Activated CD4-positive, alpha-beta T cell treated with anti-CD3 and anti-CD28 coated beads for 36 hours (primary cell): ENCODE data around the gene RHOV. TPM values are rescaled to one million over a fixed set of nuclear protein-coding genes. Genes with fewer than 3 reads are reported as not detected.

ENCODE experiments used
- ATAC-seq: fragments of 200-7000 bp; cut with Tn5 transposase; one replicate; pipeline ENCODE4 v1.10.0; 2021; ENCODE audit warnings: mild to moderate bottlenecking, moderate library complexity
- CTCF ChIA-PET: fragments of 350-600 bp; sonication (Branson Sonifier 250); formaldehyde crosslinking; loops from one replicate; lab custom pipeline; 2021; ENCODE audit warnings: antibody characterized with exemption; lab: Charles Lee
- POLR2A ChIA-PET: fragments of 350-600 bp; sonication (Branson Sonifier 250); formaldehyde crosslinking; loops from one replicate; lab custom pipeline; 2021; ENCODE audit warnings: antibody characterized with exemption, inconsistent platforms; lab: Charles Lee
- DNase-seq: peaks from one replicate; pipeline ENCODE4 v3.0.0-alpha.2; 2020
- H3K27ac Mint-ChIP-seq: one replicate; pipeline ENCODE4 v1.8.0; 2021; ENCODE audit warnings: mixed read lengths
- H3K27me3 Mint-ChIP-seq: one replicate; pipeline ENCODE4 v1.8.0; 2021; ENCODE audit warnings: mixed read lengths
- H3K36me3 Mint-ChIP-seq: one replicate; pipeline ENCODE4 v1.8.0; 2021; ENCODE audit warnings: low read depth, mixed read lengths
- H3K4me1 Mint-ChIP-seq: one replicate; pipeline ENCODE4 v1.8.0; 2021; ENCODE audit warnings: mixed read lengths
- H3K4me3 Mint-ChIP-seq: one replicate; pipeline ENCODE4 v1.8.0; 2021; ENCODE audit warnings: mild to moderate bottlenecking, moderate library complexity, mixed read lengths
- H3K9me3 Mint-ChIP-seq: one replicate; pipeline ENCODE4 v1.8.0; 2021; ENCODE audit warnings: low read depth, mixed read lengths
- intact Hi-C, 2 experiments: fragments of 100-400 bp; cut with DNase I in 1 of 2; cut with micrococcal nuclease in 1 of 2; formaldehyde crosslinking; loops; one replicate each; pipeline versions ENCODE4 v1.14.2 to v1.15.1; 2022 to 2024; cut with DNase I, micrococcal nuclease
- total RNA-seq, 2 experiments: library from RNA; stranded (reverse); gene quantifications; one replicate each; pipeline ENCODE4 v1.2.3, GENCODE V29; 2021

The RHOV gene
- total RNA-seq = under 1 TPM; 0.25 to 0.41 TPM

- no peak within 1 kb of the TSS for H3K27ac Mint-ChIP-seq
- peaks cover 3% of the 10 kb centered on the region for H3K27me3 Mint-ChIP-seq
- DNase-seq (peak; percentile 74), ATAC-seq (peak; percentile 80)
- no peaks in the 10 kb centered on the region for H3K36me3 Mint-ChIP-seq
- intact Hi-C loops = loop anchor here in 1 of 2 experiments (1.0 kb wide), 1 partner anchor 20 kb away; the partner anchor contains the start of gene VPS18
- H3K4me1 Mint-ChIP-seq = peaks cover 26% of the 10 kb centered on the region
- CTCF ChIA-PET = interaction anchor here (0.5 to 4.0 kb wide), 11 partner anchors 18 to 357 kb away, joined by 3 to 36 read pairs (median 3); partner anchors contain the start of genes CHP1, EXD1, SPINT1 and VPS18
- peak within 1 kb of the TSS; percentile 70 for H3K4me3 Mint-ChIP-seq
- POLR2A ChIA-PET = interaction anchor here (1.2 kb wide), 1 partner anchor 15 kb away, joined by 5 read pairs; no protein-coding TSS in a partner anchor
- H3K9me3 Mint-ChIP-seq = no peaks in the 10 kb centered on the region
Observed at GRCh38 chr15:40873694-40874561, at the start of gene RHOV. Gene RHOV, minus strand, starts transcription at chr15:40874234. Its CDS starts 95 bp downstream, at chr15:40874139.

GRCh38 chr15:40923551-40923950 is 49.5 kb upstream of the RHOV start:
- H3K27me3 Mint-ChIP-seq = peaks cover 21% of the 10 kb centered on the region

GRCh38 chr15:40922608-40923005 is 48.6 kb upstream of the RHOV start:
- no peak for ATAC-seq
- Mint-ChIP-seq H3K4me3 (no peak overlapping the region), H3K36me3 (no peaks in the 10 kb centered on the region), H3K27ac (no peak overlapping the region), H3K4me1 (peaks cover 10% of the 10 kb centered on the region), H3K27me3 (peaks cover 20% of the 10 kb centered on the region), H3K9me3 (no peaks in the 10 kb centered on the region)
- ChIA-PET CTCF (no interaction called here), POLR2A (no interaction called here)
- DNase-seq = no peak
- intact Hi-C loops = no loop called here

More at GRCh38 chr15:40923551-40923950, 49.5 kb upstream of the RHOV start:
- Mint-ChIP-seq H3K36me3 (no peaks in the 10 kb centered on the region), H3K27ac (no peak overlapping the region), H3K4me3 (no peak overlapping the region), H3K4me1 (peaks cover 11% of the 10 kb centered on the region), H3K9me3 (no peaks in the 10 kb centered on the region)
- intact Hi-C loops = no loop called here
- no peak for ATAC-seq
- CTCF ChIA-PET = interaction anchor here (0.6 to 10.5 kb wide), 5 partner anchors 15 to 110 kb away, joined by 3 to 98 read pairs (median 4); partner anchors contain the start of gene CHAC1
- DNase-seq = no peak
- POLR2A ChIA-PET = no interaction called here

- ATAC-seq = no peak
- no peak overlapping the region for H3K4me3 Mint-ChIP-seq
Observed at GRCh38 chr15:40921949-40922607, 48.0 kb upstream of the RHOV start.

GRCh38 chr15:40918799-40919392 is 44.9 kb upstream of the RHOV start:
- no peaks in the 10 kb centered on the region for H3K4me1 Mint-ChIP-seq
- no peaks in the 10 kb centered on the region for H3K27me3 Mint-ChIP-seq
- H3K4me3 Mint-ChIP-seq = no peak overlapping the region
- ATAC-seq (no peak), DNase-seq (no peak)
- H3K36me3 Mint-ChIP-seq = no peaks in the 10 kb centered on the region
- POLR2A ChIA-PET = no interaction called here
- CTCF ChIA-PET = interaction anchor here (0.9 to 1.1 kb wide), 3 partner anchors 14 to 187 kb away, joined by 3 to 4 read pairs (median 3); no protein-coding TSS in a partner anchor
- intact Hi-C loops = no loop called here
- H3K9me3 Mint-ChIP-seq = no peaks in the 10 kb centered on the region
- no peak overlapping the region for H3K27ac Mint-ChIP-seq

More at GRCh38 chr15:40921949-40922607, 48.0 kb upstream of the RHOV start:
- CTCF ChIA-PET = interaction anchor here (0.9 to 1.2 kb wide), 2 partner anchors 20 to 43 kb away, joined by 3 read pairs; no protein-coding TSS in a partner anchor
- no peak overlapping the region for H3K27ac Mint-ChIP-seq
- POLR2A ChIA-PET = no interaction called here
- no peaks in the 10 kb centered on the region for H3K36me3 Mint-ChIP-seq
- intact Hi-C loops = no loop called here
- H3K9me3 Mint-ChIP-seq = no peaks in the 10 kb centered on the region
- peaks cover 17% of the 10 kb centered on the region for H3K27me3 Mint-ChIP-seq
- H3K4me1 Mint-ChIP-seq = peaks cover 8% of the 10 kb centered on the region
- no peak for DNase-seq

GRCh38 chr15:40918146-40918798 is 44.2 kb upstream of the RHOV start:
- Mint-ChIP-seq H3K36me3 (no peaks in the 10 kb centered on the region), H3K27ac (no peak overlapping the region), H3K4me1 (no peaks in the 10 kb centered on the region), H3K27me3 (no peaks in the 10 kb centered on the region), H3K4me3 (no peak overlapping the region), H3K9me3 (no peaks in the 10 kb centered on the region)
- intact Hi-C loops = no loop called here
- ChIA-PET CTCF (interaction anchor here (0.9 kb wide), 1 partner anchor 13 kb away, joined by 3 read pairs; no protein-coding TSS in a partner anchor), POLR2A (no interaction called here)
- no peak for DNase-seq
- ATAC-seq = no peak

- H3K4me3 Mint-ChIP-seq = no peak overlapping the region
- ChIA-PET POLR2A (no interaction called here), CTCF (interaction anchor here (0.6 to 0.7 kb wide), 2 partner anchors 22 to 334 kb away, joined by 3 to 4 read pairs; no protein-coding TSS in a partner anchor)
- H3K9me3 Mint-ChIP-seq = no peaks in the 10 kb centered on the region
- no peaks in the 10 kb centered on the region for H3K4me1 Mint-ChIP-seq
- no peaks in the 10 kb centered on the region for H3K27me3 Mint-ChIP-seq
- DNase-seq (no peak), ATAC-seq (no peak)
- H3K27ac Mint-ChIP-seq = no peak overlapping the region
- no peaks in the 10 kb centered on the region for H3K36me3 Mint-ChIP-seq
- intact Hi-C loops = no loop called here
Observed at GRCh38 chr15:40917585-40917984, 43.6 kb upstream of the RHOV start.

GRCh38 chr15:40915679-40916078 is 41.6 kb upstream of the RHOV start:
- no peaks in the 10 kb centered on the region for H3K27me3 Mint-ChIP-seq
- no peaks in the 10 kb centered on the region for H3K36me3 Mint-ChIP-seq
- no peak for ATAC-seq
- no peaks in the 10 kb centered on the region for H3K9me3 Mint-ChIP-seq
- no peak overlapping the region for H3K27ac Mint-ChIP-seq
- CTCF ChIA-PET = interaction anchor here (1.0 to 2.5 kb wide), 4 partner anchors 12 to 269 kb away, joined by 3 to 13 read pairs (median 4); no protein-coding TSS in a partner anchor
- no peak overlapping the region for H3K4me3 Mint-ChIP-seq
- DNase-seq = no peak
- POLR2A ChIA-PET = no interaction called here
- H3K4me1 Mint-ChIP-seq = no peaks in the 10 kb centered on the region
- intact Hi-C loops = no loop called here

- Mint-ChIP-seq H3K36me3 (no peaks in the 10 kb centered on the region), H3K4me3 (no peak overlapping the region), H3K27ac (no peak overlapping the region), H3K9me3 (no peaks in the 10 kb centered on the region), H3K4me1 (no peaks in the 10 kb centered on the region), H3K27me3 (no peaks in the 10 kb centered on the region)
- ChIA-PET POLR2A (interaction anchor here (0.6 kb wide), 1 partner anchor 531 kb away, joined by 3 read pairs; no protein-coding TSS in a partner anchor), CTCF (interaction anchor here (0.6 to 2.5 kb wide), 6 partner anchors 11 to 309 kb away, joined by 3 to 13 read pairs (median 4); no protein-coding TSS in a partner anchor)
- intact Hi-C loops = no loop called here
- ATAC-seq (no peak), DNase-seq (no peak)
Observed at GRCh38 chr15:40915116-40915661, 41.2 kb upstream of the RHOV start.

- Mint-ChIP-seq H3K36me3 (no peaks in the 10 kb centered on the region), H3K4me1 (no peaks in the 10 kb centered on the region), H3K27me3 (no peaks in the 10 kb centered on the region), H3K4me3 (no peak overlapping the region), H3K27ac (no peak overlapping the region), H3K9me3 (no peaks in the 10 kb centered on the region)
- intact Hi-C loops = no loop called here
- POLR2A ChIA-PET = interaction anchor here (0.6 kb wide), 1 partner anchor 532 kb away, joined by 3 read pairs; no protein-coding TSS in a partner anchor
- no peak for DNase-seq
- CTCF ChIA-PET = interaction anchor here (0.6 to 2.5 kb wide), 4 partner anchors 10 to 310 kb away, joined by 3 to 13 read pairs (median 4); no protein-coding TSS in a partner anchor
- ATAC-seq = no peak
Observed at GRCh38 chr15:40914486-40914885, 40.5 kb upstream of the RHOV start.
